PC-3 (cell line): Measurements from ENCODE around the gene ARNT2.

Source experiments
- EZH2phosphoT487 ChIP-seq: fragments of 300-600 bp; sonication (generic); IDR thresholded peaks from 2 replicates; pipeline ENCODE4 v1.6.1; 2018; ENCODE audit warnings: mild to moderate bottlenecking, antibody characterized with exemption, low read length, borderline replicate concordance
- TF ChIP-seq, protein P1 (sequence below): fragments of 300-600 bp; sonication (generic); conservative IDR thresholded peaks from 2 replicates; pipeline ENCODE4 v1.5.1; 2017; ENCODE audit warnings: antibody characterized with exemption, low read depth, mild to moderate bottlenecking, low read length

DNA sequence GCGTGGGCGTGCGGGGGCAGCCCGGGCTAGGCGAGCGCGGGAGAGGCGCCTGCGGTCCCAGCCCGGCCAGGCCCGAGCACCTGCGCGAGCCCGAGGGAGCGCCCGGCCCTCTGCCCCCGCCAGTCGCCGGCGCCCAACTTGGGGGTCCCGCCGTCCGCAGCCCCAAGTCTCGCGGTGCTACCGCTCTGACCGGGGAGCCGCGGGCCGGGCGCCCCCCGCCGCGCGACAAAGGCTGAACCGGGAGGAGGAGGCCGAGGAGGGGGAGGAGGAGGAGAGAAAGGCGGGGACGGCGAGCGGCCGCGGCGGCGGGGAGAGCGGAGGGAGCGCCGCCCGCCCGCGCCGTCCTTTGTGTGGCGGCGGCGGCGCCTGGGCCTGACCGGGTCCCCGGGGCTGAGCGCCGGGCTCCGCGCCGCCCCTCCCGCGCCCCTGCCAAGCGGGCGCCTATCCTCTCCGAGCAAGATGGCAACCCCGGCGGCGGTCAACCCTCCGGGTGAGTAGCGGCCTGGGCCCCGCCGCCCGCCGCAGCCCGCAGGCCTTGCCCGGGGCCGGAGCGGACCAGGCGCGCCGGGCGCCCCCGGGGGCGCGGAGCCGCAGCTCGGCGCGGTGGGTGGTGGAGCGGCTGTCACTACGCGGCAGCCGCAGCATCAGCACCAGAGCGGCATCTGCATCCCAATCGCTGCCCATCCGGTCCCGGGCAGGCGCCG lies at the start of gene ARNT2:
- TF ChIP-seq, protein P1, sequence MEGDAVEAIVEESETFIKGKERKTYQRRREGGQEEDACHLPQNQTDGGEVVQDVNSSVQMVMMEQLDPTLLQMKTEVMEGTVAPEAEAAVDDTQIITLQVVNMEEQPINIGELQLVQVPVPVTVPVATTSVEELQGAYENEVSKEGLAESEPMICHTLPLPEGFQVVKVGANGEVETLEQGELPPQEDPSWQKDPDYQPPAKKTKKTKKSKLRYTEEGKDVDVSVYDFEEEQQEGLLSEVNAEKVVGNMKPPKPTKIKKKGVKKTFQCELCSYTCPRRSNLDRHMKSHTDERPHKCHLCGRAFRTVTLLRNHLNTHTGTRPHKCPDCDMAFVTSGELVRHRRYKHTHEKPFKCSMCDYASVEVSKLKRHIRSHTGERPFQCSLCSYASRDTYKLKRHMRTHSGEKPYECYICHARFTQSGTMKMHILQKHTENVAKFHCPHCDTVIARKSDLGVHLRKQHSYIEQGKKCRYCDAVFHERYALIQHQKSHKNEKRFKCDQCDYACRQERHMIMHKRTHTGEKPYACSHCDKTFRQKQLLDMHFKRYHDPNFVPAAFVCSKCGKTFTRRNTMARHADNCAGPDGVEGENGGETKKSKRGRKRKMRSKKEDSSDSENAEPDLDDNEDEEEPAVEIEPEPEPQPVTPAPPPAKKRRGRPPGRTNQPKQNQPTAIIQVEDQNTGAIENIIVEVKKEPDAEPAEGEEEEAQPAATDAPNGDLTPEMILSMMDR: no peak
- TF ChIP-seq EZH2phosphoT487: 0 out of 2 replicates have a peak, but pooled peaks have one; percentile 13
